GM21723 (cell line): ENCODE data around the gene DMRT2.

Experiments
- ATAC-seq: cut with Tn5 transposase; IDR thresholded peaks from one replicate; pipeline ENCODE4 v1.9.1; 2021; ENCODE audit warnings: mild to moderate bottlenecking, moderate library complexity; ENCODE audit not compliant: unreplicated experiment

DMRT2 gene

DNA sequence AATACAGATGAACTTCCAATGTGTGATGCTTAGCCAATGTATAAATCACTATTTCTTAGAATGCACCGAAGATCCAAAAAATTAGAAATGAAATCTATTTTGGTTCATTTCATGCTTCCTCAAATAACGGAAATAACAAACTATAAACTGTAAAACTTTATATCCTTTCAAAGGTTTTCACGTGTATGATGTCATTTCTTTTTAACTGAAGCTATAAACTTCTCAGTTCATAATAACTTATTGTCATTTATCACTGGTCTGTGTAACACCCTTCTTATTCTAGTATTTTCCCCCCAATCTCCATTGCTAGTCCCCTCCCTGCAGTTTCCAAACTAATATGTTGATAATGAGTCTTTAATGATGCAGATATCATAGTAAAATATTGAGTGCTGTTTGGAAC, 36.4 kb downstream of the DMRT2 start:
- no peak for ATAC-seq

GRCh38 chr9:1087120-1087881, 37.1 kb downstream of the DMRT2 start:
- ATAC-seq = no peak

DNA sequence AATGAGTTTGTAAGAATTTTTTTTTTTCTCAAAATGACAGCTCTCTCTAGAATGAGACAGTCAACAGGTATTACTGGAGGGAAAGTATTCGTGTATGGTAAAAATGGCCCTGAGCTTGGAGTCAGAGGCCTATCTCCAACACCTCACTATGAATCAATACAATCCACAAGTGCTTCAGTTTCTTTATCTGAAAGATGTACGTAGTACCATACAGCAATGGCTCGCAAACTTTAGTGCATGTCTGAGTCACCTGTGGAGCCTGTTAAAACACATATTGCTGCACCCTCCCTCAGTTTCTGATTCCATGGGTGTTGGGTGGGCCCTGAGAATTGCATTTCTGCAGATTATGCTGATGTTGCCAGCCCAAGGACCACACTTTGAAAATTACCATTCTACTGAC, 44.6 kb downstream of the DMRT2 start:
- no peak for ATAC-seq

GRCh38 chr9:1096155-1096964, 46.2 kb downstream of the DMRT2 start:
- ATAC-seq = no peak

DNA sequence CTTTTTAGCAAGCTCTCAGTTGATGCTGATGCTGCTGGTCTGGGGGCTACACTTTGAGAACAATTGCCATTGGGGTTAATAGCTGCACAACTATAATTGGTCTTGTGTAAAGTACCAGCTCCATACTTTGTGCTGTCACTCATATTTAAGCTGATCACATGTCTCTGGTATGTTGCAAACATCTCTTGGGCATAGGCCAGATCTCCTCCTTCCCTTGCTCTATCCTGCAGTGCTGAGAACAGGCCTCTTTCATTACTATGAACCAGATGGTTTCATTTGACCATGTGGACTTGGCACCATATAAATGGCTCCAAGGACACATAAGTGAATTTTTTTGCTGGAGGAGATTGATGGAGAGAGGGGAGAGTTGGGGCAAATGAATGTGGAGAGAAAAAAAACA, 48.4 kb downstream of the DMRT2 start:
- ATAC-seq = no peak

GRCh38 chr9:1100201-1100600, 50.0 kb downstream of the DMRT2 start:
- no peak for ATAC-seq

DNA sequence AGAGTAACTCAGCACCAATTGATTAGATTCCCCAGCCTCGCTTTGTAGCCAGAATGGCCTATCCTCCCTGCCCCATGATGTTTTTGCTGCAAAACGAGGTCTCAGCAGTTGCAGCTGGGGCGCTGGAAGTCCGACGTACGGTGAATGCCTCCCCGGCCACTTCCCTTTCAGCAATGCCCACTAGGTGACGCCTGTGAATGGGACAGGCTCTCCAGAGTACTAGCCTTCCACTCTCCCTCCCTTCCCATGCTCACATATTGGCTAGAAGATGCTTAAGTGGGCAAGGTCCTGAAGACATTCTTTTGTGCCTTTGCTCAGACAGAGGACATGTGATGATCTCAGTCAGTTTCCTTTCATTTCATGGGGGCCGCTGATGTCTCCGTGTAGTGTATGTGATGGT, 50.8 kb downstream of the DMRT2 start:
- ATAC-seq = no peak

DNA sequence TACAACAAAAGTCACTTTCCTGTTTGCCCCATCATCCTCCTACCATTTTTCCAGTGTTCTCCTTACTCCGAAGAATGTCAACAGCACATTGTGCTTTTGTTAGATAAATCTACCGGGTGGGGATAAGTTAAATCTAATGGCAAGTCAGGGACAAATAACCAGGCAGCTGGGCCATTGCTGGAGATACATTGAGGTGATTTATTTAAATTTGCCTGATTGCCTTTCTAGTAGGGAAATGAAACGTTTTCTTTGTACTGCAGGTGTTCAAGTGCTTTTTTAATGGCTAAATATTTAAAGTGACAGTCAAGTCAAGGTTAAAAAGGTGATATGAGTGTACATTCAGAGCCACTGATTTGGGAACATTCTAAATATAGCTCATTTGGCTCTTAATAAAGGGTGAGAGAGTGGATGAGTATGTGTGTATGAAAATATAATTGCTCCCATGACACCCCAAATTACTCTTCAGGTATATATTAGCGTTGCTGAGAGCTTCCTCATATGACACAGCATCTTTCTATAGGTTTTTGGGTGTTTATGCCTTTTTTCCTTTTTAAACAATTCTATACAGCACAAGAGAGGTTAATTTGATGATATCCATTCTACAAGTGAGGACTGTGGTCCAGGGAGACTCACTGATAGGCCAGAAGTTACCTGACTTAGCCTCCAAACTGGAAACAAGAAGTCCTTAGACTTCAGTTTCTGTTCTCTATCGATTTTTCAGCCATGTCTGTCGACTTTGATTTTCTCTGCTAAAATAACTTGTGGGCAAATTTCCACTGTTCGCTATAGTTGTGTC, 51.9 kb downstream of the DMRT2 start:
- ATAC-seq = no peak

GRCh38 chr9:1102642-1102970, 52.4 kb downstream of the DMRT2 start:
- no peak for ATAC-seq
